RWPE1 (cell line): ENCODE measurements around the gene DBNDD1.

Source experiments
- CTCF ChIA-PET: fragments of 350-600 bp; sonication (Branson Sonifier 250); formaldehyde crosslinking; extraction: SDS; loops from one replicate; lab custom pipeline; 2021; lab: Yijun Ruan, JAX
- POLR2A ChIA-PET: fragments of 400-600 bp; formaldehyde crosslinking; extraction: SDS; loops from one replicate; lab custom pipeline; 2020; ENCODE audit warnings: antibody characterized with exemption; ENCODE audit not compliant: low non-redundant PET; lab: Yijun Ruan, JAX
- DNase-seq: peaks from one replicate; pipeline ENCODE4 v3.0.0; 2012; ENCODE audit warnings: low spot score
- H3K27ac ChIP-seq: fragments of 450-650 bp; 2 replicates; pipeline ENCODE4 v1.5.1; 2017
- CTCF ChIP-seq: fragments of 450-650 bp; conservative IDR thresholded peaks from 2 replicates; pipeline ENCODE4 v1.5.1; 2017; ENCODE audit warnings: low read depth, mild to moderate bottlenecking

DBNDD1 gene

GRCh38 chr16:90053902-90054500 lies 34.7 kb upstream of the DBNDD1 start:
- CTCF ChIA-PET, result no interaction called here
- H3K27ac ChIP-seq, result no peak overlapping the region
- TF ChIP-seq CTCF, result no peak
- no peak for DNase-seq
- POLR2A ChIA-PET, result no interaction called here

GRCh38 chr16:90050969-90051368 lies 31.7 kb upstream of the DBNDD1 start:
- ChIA-PET POLR2A (no interaction called here), CTCF (no interaction called here)
- H3K27ac ChIP-seq, result no peak overlapping the region
- TF ChIP-seq CTCF, result no peak
- no peak for DNase-seq

- DNase-seq, result no peak
- H3K27ac ChIP-seq, result no peak overlapping the region
- ChIA-PET POLR2A (no interaction called here), CTCF (no interaction called here)
- no peak for TF ChIP-seq CTCF
These were observed 29.6 kb upstream of the DBNDD1 start for GRCh38 chr16:90048737-90049330.

DNA sequence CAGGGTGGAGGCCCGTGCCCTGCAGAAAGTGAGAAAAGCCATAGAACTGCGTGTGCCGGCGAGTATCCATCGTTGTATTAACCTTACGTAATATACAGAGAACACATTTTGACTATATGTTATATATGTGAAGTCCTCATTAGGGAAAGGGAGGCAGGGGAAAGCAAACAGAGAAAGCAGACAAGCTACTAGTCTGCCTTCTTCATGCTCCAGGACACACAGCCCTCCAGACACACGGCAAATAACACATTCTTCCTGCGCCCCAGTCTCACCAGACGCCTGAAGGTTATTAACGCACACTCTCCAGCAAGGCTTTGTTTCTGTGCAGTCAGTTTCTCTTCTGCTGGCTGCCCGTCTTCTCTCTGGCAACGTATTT lies 29.1 kb upstream of the DBNDD1 start:
- ChIA-PET CTCF (no interaction called here), POLR2A (no interaction called here)
- no peak overlapping the region for H3K27ac ChIP-seq
- DNase-seq, result no peak
- TF ChIP-seq CTCF, result no peak

DNA sequence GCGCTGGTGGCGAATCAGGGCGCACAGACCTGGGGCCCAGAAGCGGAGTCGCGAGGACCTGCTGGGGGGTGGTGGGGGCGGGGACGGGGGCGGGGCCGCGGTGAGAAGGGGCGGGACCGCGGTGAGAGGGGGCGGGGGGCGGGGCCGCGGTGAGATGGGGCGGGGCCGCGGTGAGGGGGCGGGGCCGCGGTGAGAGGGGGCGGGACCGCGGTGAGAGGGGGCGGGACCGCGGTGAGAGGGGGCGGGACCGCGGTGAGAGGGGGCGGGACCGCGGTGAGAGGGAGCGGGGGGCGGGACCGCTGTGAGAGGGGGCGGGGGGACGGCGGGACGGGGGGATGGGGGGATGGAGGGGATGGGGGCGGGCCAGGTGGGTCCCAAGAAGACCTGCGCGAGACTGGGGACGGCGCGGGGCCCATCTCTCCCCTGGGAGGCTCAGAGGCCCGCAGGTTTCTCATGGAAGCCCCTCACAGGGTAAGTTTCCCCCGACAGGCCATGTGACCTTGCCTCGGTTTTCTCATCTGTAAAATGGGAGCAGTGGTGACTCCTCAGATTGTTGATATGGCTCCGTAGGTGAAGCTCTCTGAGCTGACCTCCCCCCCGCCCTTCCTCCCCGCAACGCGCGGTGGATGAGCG lies 28.6 kb upstream of the DBNDD1 start:
- peak; percentile 41 for DNase-seq
- ChIA-PET CTCF (interaction anchor here (1.0 kb wide), 1 partner anchor 48 kb away, joined by 5 read pairs; no protein-coding TSS in a partner anchor), POLR2A (no interaction called here)
- no peak for TF ChIP-seq CTCF
- no peak overlapping the region for H3K27ac ChIP-seq

- TF ChIP-seq CTCF, result no peak
These were observed 27.9 kb upstream of the DBNDD1 start for GRCh38 chr16:90046971-90047713.

More at GRCh38 chr16:90046971-90047713, 27.9 kb upstream of the DBNDD1 start:
- no peak for DNase-seq
- no peak overlapping the region for H3K27ac ChIP-seq
- ChIA-PET CTCF (interaction anchor here (0.6 to 1.7 kb wide), 4 partner anchors 28 to 103 kb away, joined by 3 to 5 read pairs (median 4); partner anchors contain the start of gene DBNDD1), POLR2A (no interaction called here)
